Ammon's horn (tissue), 1 donor: ENCODE measurements around the gene NOB1.
"Not testable (repeated sequence)": the region's sequence is repeated elsewhere in the genome, so short reads cannot be mapped to it uniquely, and the experiment has no call there.

Experiments
- DNase-seq: peaks from one replicate; pipeline ENCODE4 v3.0.0-alpha.2; 2016; ENCODE audit warnings: low spot score

NOB1 gene

DNA sequence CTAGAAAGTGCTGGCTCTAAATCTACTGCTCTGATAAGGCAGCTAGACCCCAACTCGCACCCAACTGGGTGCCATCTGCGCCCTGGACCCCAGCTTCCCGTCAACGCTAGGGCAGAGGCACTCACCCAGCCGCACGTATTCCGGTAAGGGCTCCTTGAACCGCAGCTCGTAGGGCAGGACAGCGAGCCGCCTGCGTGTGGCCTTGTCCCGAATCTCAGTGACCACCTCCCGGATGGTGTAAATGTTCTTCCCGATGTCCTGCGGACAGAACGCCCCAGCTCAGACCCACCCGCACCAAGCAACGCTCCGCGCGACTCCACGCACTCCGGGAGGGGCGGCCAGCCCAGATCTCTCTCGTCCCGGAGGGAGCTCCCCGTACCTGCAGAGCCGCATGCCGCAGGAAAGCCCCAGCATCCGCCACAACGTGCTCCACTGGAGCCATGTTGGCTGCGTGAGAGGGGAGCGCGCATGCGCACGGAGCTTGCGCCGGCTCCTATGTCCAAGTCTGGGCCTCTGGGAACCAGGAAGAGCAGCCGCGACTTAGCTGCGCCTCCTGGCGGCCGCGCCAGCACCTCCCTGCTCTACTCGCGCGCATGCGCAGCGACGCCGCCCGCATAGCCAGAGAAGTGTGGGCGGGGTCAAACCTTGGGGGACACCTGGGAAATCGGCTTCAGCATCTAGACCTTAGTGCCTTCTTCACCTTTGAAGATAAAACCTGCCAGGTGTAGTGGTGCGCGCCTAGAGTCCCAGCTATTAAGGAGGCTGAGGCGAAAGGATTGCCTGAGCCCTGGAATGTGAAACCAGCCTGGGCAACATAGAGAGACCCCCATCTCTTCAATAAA is at the start of gene NOB1:
NOB1 (minus strand) TSS at position 458 of the 842 bp plus-strand sequence; CDS start at position 442, 16 bp downstream.
- DNase-seq = peak; percentile 97

- DNase-seq = no peak
These were observed 49.6 kb upstream of the NOB1 start for GRCh38 chr16:69804297-69804696.

- no peak for DNase-seq
These were observed 44.9 kb upstream of the NOB1 start for GRCh38 chr16:69799611-69800031.

- DNase-seq = no peak
These were observed 43.7 kb upstream of the NOB1 start for GRCh38 chr16:69798466-69798865.

- peak; percentile 90 for DNase-seq
These were observed 41.8 kb upstream of the NOB1 start for GRCh38 chr16:69796285-69797118.

DNA sequence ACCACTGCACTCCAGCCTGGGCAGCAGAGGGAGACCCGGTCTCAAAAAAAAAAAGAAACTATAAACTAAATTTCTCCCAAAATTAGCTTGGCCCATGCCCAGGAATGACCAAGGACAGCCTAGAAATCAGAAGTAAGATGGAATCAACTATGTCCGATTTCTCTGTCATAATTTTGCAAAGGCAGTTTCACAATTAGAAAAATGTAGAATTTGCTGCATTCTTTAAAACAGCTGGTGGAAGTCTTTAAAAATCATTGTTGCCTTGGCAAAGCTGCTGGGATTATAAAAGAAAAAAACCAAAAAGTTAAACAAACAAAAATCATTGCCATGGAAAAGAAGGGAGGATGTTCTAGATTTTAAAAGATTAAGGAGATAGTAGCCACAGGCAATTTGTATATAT is 39.8 kb upstream of the NOB1 start:
- DNase-seq = no peak

- DNase-seq = no peak
These were observed 38.8 kb upstream of the NOB1 start for GRCh38 chr16:69793526-69793925.

DNA sequence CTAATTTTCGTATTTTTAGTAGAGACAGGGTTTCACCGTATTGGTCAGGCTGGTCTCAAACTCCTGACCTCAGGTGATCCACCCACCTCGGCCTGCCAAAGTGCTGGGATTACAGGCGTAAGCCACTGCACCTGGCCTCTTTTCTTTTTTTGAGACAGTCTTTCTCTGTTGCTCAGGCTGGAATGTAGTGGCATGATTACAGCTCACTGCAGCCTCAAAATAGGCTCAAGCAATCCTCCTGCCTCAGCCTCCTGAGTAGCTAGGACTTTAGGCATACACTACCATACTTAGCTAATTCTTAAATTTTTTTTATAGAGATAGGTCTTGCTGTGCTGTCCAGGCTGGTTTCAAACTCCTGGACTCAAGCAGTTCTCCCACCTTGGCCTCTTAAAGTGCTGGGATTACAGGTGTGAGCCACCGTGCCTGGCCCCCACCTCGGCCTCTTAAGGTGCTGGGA is 36.7 kb upstream of the NOB1 start:
- DNase-seq = not testable (repeated sequence)

GRCh38 chr16:69787883-69788282 is 33.2 kb upstream of the NOB1 start:
- DNase-seq = no peak

DNA sequence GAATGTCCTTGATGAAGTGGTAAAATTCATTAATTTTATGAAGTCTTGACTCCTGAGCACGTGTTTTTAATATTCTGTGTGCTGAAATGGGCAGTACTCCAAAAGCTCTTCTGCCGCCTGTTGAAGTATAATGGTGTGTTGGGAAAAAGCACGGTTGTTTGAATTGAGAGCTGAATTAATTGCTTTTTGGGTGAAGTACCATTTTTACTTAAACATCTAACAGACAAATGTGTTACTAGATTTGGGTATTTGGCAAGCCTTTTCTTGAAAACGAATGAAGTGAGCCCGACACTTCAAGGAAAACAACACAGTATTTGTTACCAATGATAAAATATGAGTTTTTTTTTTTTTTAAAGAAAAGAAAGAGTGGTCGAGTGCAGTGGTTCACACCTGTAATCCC is 29.9 kb upstream of the NOB1 start:
- DNase-seq = no peak

GRCh38 chr16:69781118-69781517 is 26.4 kb upstream of the NOB1 start:
- no peak for DNase-seq

GRCh38 chr16:69779724-69780123 is 25.0 kb upstream of the NOB1 start:
- no peak for DNase-seq

DNA sequence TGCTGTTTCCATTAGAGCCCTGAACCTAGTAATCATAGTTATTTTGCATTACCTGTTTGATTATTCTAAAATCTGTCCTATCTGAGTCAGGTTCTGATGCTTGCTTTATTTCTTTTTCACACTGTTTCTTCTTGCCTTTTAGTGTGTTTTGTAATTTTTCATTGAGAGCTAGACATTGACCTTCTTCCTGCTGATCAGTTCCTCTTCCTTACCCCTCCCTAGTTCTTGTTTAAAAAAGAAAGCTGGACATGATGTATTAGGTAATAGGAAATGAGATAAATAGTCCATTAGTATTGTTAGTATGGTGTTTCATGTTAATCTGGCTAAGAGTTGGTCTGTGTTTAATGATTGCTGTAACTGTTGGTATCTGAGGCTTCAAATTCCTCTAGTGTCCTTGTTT is 20.8 kb upstream of the NOB1 start:
- DNase-seq = no peak

DNA sequence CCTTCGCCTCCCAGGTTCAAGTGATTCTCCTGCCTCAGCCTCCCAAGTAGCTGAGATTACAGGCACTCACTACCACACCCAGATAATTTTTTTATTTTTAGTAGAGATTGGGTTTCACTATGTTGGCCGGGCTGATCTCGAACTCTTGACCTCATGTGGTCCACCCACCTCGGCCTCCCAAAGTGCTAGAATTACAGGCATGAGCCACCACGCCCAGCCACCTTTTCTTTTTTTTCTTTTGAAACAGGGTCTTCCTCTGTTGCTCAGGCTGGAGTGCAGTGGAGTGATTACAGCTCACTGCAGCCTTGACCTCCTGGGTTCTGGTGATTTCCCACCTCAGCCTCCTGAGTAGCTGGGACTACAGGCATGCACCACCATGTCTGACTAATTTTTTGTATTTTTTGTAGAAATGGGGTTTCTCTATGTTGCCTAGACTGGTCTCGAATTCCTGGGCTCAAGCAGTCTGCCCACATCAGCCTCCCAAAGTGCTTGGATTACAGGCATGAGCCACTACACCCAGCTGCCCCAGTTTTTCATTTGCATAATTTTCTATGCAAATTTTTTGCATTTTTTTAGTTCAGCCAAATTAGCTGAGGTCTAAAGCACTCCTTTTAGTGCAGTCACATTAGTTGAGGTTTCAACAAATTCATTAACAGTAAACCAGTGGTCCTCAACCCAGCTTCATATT is 18.7 kb upstream of the NOB1 start:
- DNase-seq = no peak

DNA sequence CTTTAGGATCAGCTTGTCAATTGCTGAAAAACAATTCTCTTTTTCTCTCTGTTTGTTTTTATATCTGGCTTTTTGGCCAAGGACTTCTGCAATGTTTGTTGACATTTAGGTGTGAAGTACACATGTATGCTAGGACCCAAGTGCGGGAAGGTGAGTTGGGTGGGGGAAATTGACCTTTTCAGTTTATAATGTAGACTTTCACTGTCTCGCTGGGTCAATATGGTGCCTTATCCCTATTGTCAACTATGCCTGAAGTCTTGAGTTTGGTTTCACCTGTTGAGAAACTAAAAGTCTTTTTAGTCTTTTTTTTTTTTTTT is 16.9 kb upstream of the NOB1 start:
- DNase-seq = no peak

GRCh38 chr16:69769404-69769803 is 14.7 kb upstream of the NOB1 start:
- DNase-seq = no peak

GRCh38 chr16:69768666-69769065 is 13.9 kb upstream of the NOB1 start:
- DNase-seq = no peak

- no peak for DNase-seq
These were observed 12.9 kb upstream of the NOB1 start for GRCh38 chr16:69767459-69768229.

- DNase-seq = no peak
These were observed 8.8 kb upstream of the NOB1 start for GRCh38 chr16:69763599-69763942.

DNA sequence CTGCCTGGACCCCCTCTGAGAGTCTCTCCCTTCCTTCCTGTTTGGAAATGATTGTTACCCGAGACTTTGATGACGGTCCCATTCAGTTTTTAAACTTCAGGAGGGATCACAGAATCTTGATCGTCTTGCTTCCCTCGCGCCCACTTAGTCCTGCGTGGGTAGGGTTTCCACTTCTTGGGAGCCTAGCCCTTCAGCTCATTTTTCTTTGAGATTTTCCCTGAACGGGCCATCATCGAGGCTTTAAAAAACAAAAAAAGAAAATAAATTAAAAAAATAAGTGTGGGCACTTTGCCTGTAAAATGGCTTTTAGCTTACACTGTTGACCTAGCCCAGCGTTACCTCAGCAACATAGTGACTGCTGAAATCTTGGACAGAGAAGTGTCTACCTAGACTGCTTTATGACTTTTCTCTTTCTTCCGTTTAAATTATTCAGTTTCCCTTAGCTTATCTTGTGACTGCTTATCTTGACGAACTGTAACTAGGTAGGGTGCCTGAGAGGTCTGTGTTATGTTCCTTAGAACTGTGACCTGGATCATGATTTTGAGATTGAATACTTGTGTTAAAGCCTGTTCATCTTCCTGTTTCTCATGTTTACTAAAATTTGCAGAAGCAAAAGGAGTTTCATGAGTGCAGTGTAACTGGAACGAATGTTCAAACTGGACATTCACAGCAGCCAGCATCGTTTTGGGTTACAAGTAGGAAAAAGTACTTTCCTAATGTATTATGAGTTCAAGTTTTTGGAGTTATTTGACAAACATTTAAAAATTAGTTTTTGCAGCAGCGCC is 8.3 kb upstream of the NOB1 start:
- DNase-seq = no peak
